HEK293T (cell line): ENCODE results near the gene ANKH.
"Not testable (repeated sequence)": the region's sequence is repeated elsewhere in the genome, so short reads cannot be mapped to it uniquely, and the experiment has no call there.

Experiments
- CTCF ChIA-PET: fragments of 350-600 bp; formaldehyde crosslinking; extraction: SDS; loops from one replicate; lab custom pipeline; 2021; ENCODE audit warnings: antibody characterized with exemption, inconsistent platforms; lab: Yijun Ruan, JAX
- POLR2A ChIA-PET: fragments of 350-600 bp; formaldehyde crosslinking; extraction: SDS; loops from one replicate; lab custom pipeline; 2020; ENCODE audit warnings: antibody characterized with exemption, inconsistent platforms; lab: Yijun Ruan, JAX
- DNase-seq: peaks from one replicate; pipeline ENCODE4 v3.0.0; 2012; ENCODE audit warnings: mixed read lengths; ENCODE audit errors: extremely low spot score
- ARNT ChIP-seq: fragments of 450-650 bp; IDR thresholded peaks from 2 replicates; pipeline ENCODE4 v1.6.1; 2017; ENCODE audit warnings: mild to moderate bottlenecking
- BHLHE40 ChIP-seq: fragments of 450-650 bp; IDR thresholded peaks from 2 replicates; pipeline ENCODE4 v1.6.1; 2016; ENCODE audit warnings: mild to moderate bottlenecking, moderate library complexity, borderline replicate concordance
- CTBP1 ChIP-seq: fragments of 450-650 bp; IDR thresholded peaks from 2 replicates; pipeline ENCODE4 v1.6.1; 2016; ENCODE audit warnings: borderline replicate concordance
- ELF4 ChIP-seq: fragments of 450-650 bp; IDR thresholded peaks from 2 replicates; pipeline ENCODE4 v1.6.1; 2017; ENCODE audit warnings: antibody characterized with exemption
- FOXA1 ChIP-seq: fragments of 450-650 bp; IDR thresholded peaks from 2 replicates; pipeline ENCODE4 v1.6.1; 2016; ENCODE audit warnings: mild to moderate bottlenecking
- FOXK2 ChIP-seq: fragments of 450-650 bp; IDR thresholded peaks from 2 replicates; pipeline ENCODE4 v1.6.1; 2016; ENCODE audit warnings: mild to moderate bottlenecking
- FOXM1 ChIP-seq: fragments of 450-650 bp; IDR thresholded peaks from 2 replicates; pipeline ENCODE4 v1.6.1; 2017; ENCODE audit warnings: mild to moderate bottlenecking, borderline replicate concordance
- HDGF ChIP-seq: fragments of 450-650 bp; IDR thresholded peaks from 2 replicates; pipeline ENCODE4 v1.6.1; 2017; ENCODE audit warnings: antibody characterized with exemption, borderline replicate concordance
- L3MBTL2 ChIP-seq: fragments of 450-650 bp; conservative IDR thresholded peaks from 2 replicates; pipeline ENCODE4 v1.6.1; 2016; ENCODE audit warnings: mild to moderate bottlenecking
- LEF1 ChIP-seq: fragments of 450-650 bp; IDR thresholded peaks from 2 replicates; pipeline ENCODE4 v1.6.1; 2017; ENCODE audit warnings: mild to moderate bottlenecking, borderline replicate concordance
- NFRKB ChIP-seq: fragments of 450-650 bp; IDR thresholded peaks from 2 replicates; pipeline ENCODE4 v1.6.1; 2016; ENCODE audit warnings: mild to moderate bottlenecking, moderate library complexity
- SP1 ChIP-seq: fragments of 450-650 bp; IDR thresholded peaks from 2 replicates; pipeline ENCODE4 v1.6.1; 2017
- SUZ12 ChIP-seq: fragments of 450-650 bp; IDR thresholded peaks from 2 replicates; pipeline ENCODE4 v1.6.1; 2016; ENCODE audit warnings: mild to moderate bottlenecking
- TARDBP ChIP-seq: fragments of 450-650 bp; IDR thresholded peaks from 2 replicates; pipeline ENCODE4 v1.6.1; 2016
- ZNF384 ChIP-seq: fragments of 450-650 bp; IDR thresholded peaks from 2 replicates; pipeline ENCODE4 v1.6.1; 2016
- TF ChIP-seq, protein P1 (sequence below): fragments of 450-650 bp; IDR thresholded peaks from 2 replicates; pipeline ENCODE4 v1.6.1; 2016

The ANKH gene

GRCh38 chr5:14847471-14847870, 24.1 kb downstream of the ANKH start:
- POLR2A ChIA-PET = interaction anchor here (0.8 kb wide), 1 partner anchor 107 kb away, joined by 3 read pairs; no protein-coding TSS in a partner anchor
- TF ChIP-seq ELF4 = no peak
- no peak for TF ChIP-seq BHLHE40
- no peak for TF ChIP-seq FOXK2
- TF ChIP-seq CTBP1 = no peak
- no peak for TF ChIP-seq ARNT
- TF ChIP-seq L3MBTL2 = no peak
- TF ChIP-seq FOXA1 = no peak
- no peak for TF ChIP-seq LEF1
- no peak for TF ChIP-seq HDGF
- no peak for TF ChIP-seq SUZ12
- TF ChIP-seq NFRKB = no peak
- no peak for TF ChIP-seq SP1
- TF ChIP-seq TARDBP = no peak
- TF ChIP-seq, protein P1, sequence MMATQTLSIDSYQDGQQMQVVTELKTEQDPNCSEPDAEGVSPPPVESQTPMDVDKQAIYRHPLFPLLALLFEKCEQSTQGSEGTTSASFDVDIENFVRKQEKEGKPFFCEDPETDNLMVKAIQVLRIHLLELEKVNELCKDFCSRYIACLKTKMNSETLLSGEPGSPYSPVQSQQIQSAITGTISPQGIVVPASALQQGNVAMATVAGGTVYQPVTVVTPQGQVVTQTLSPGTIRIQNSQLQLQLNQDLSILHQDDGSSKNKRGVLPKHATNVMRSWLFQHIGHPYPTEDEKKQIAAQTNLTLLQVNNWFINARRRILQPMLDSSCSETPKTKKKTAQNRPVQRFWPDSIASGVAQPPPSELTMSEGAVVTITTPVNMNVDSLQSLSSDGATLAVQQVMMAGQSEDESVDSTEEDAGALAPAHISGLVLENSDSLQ = no peak
- TF ChIP-seq FOXM1 = no peak
- TF ChIP-seq ZNF384 = no peak
- CTCF ChIA-PET = no interaction called here
- no peak for DNase-seq

DNA sequence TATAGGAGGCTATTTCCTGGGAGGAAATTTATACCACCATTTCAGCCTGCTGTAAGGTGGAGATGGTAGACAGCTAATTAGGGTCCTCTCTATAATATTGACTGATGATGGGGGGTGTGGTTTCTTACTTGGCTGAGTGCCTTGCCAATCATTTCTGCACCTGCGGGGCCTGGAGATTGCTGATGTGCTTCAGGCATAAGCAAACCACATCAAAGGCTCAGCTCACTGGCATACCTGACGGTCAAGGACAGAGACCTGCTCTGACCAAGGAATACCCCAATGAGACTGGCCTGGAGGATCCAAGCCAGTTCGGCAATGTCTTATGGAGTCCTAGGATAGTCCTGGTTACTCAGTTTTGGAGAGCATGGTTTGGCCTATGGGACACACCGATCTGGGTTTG, 29.5 kb downstream of the ANKH start:
- ChIA-PET CTCF (no interaction called here), POLR2A (no interaction called here)
- TF ChIP-seq SUZ12 = no peak
- no peak for TF ChIP-seq L3MBTL2
- TF ChIP-seq, protein P1 = no peak
- TF ChIP-seq ARNT = no peak
- no peak for TF ChIP-seq ELF4
- TF ChIP-seq NFRKB = no peak
- no peak for TF ChIP-seq CTBP1
- TF ChIP-seq FOXA1 = no peak
- TF ChIP-seq SP1 = no peak
- TF ChIP-seq HDGF = no peak
- TF ChIP-seq FOXM1 = no peak
- TF ChIP-seq FOXK2 = no peak
- no peak for TF ChIP-seq ZNF384
- no peak for TF ChIP-seq TARDBP
- TF ChIP-seq BHLHE40 = no peak
- TF ChIP-seq LEF1 = no peak
- DNase-seq = no peak

DNA sequence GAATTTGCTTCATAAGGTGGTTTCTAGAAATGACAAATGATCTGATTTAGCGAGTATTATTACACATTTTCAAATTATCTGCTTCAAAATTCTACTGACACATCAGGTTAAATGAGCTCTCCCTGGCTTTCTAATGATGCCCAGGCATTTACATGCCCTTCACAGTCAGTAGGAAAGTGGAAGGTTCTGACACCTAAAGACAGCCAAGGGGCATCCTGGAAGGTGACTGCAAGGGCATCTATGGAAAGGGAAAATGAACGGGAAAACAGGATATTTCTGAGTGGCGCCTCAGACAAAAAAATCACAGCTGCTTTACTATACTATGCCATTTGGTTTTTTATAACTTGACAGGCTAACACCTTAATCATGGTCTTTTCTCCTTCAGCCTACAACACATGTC, 31.0 kb downstream of the ANKH start:
- CTCF ChIA-PET = no interaction called here
- TF ChIP-seq ARNT = no peak
- no peak for TF ChIP-seq ZNF384
- no peak for TF ChIP-seq TARDBP
- TF ChIP-seq L3MBTL2 = no peak
- no peak for TF ChIP-seq LEF1
- TF ChIP-seq BHLHE40 = no peak
- TF ChIP-seq HDGF = no peak
- TF ChIP-seq SP1 = no peak
- TF ChIP-seq SUZ12 = no peak
- no peak for TF ChIP-seq NFRKB
- TF ChIP-seq FOXM1 = no peak
- TF ChIP-seq, protein P1 = no peak
- no peak for TF ChIP-seq FOXA1
- no peak for TF ChIP-seq CTBP1
- POLR2A ChIA-PET = no interaction called here
- DNase-seq = no peak

- no peak for DNase-seq
- ChIA-PET POLR2A (no interaction called here), CTCF (no interaction called here)
- TF ChIP-seq TARDBP (no peak), FOXA1 (no peak), NFRKB (no peak), L3MBTL2 (no peak), SUZ12 (no peak), LEF1 (no peak), FOXK2 (no peak), BHLHE40 (no peak), ELF4 (no peak), ZNF384 (no peak), FOXM1 (no peak), ARNT (no peak), HDGF (no peak), CTBP1 (no peak), SP1 (no peak)
- TF ChIP-seq, protein P1 = no peak
Measured at GRCh38 chr5:14838396-14839319, 32.9 kb downstream of the ANKH start.

DNA sequence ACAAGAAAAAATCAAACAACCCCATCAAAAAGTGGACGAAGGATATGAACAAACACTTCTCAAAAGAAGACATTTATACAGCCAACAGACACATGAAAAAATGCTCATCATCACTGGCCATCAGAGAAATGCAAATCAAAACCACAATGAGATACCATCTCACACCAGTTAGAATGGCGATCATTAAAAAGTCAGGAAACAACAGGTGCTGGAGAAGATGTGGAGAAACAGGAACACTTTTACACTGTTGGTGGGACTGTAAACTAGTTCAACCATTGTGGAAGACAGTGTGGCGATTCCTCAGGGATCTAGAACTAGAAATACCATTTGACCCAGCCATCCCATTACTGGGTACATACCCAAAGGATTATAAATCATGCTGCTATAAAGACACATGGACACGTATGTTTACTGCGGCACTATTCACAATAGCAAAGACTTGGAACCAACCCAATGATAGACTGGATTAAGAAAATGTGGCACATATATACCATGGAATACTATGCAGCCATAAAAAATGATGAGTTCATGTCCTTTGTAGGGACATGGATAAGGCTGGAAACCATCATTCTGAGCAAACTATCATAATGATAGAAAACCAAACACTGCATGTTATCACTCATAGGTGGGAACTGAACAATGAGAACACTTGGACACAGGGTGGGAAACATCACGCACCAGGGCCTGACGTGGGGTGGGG, 34.0 kb downstream of the ANKH start:
- DNase-seq, CTCF ChIA-PET, POLR2A ChIA-PET: not testable (repeated sequence)
